RWPE1 (cell line): ENCODE data around the gene SPRR2D.
"Not testable (repeated sequence)": the region's sequence is repeated elsewhere in the genome, so short reads cannot be mapped to it uniquely, and the experiment has no call there.

Experiments
- CTCF ChIA-PET: fragments of 350-600 bp; sonication (Branson Sonifier 250); formaldehyde crosslinking; extraction: SDS; loops from one replicate; lab custom pipeline; 2021; lab: Yijun Ruan, JAX
- POLR2A ChIA-PET: fragments of 400-600 bp; formaldehyde crosslinking; extraction: SDS; loops from one replicate; lab custom pipeline; 2020; ENCODE audit warnings: antibody characterized with exemption; ENCODE audit not compliant: low non-redundant PET; lab: Yijun Ruan, JAX
- DNase-seq: peaks from one replicate; pipeline ENCODE4 v3.0.0; 2012; ENCODE audit warnings: low spot score
- H3K27ac ChIP-seq: fragments of 450-650 bp; 2 replicates; pipeline ENCODE4 v1.5.1; 2017
- TF ChIP-seq, protein P1 (sequence below): fragments of 450-650 bp; conservative IDR thresholded peaks from 2 replicates; pipeline ENCODE4 v1.5.1; 2017; ENCODE audit warnings: low read depth, mild to moderate bottlenecking

The SPRR2D gene

DNA sequence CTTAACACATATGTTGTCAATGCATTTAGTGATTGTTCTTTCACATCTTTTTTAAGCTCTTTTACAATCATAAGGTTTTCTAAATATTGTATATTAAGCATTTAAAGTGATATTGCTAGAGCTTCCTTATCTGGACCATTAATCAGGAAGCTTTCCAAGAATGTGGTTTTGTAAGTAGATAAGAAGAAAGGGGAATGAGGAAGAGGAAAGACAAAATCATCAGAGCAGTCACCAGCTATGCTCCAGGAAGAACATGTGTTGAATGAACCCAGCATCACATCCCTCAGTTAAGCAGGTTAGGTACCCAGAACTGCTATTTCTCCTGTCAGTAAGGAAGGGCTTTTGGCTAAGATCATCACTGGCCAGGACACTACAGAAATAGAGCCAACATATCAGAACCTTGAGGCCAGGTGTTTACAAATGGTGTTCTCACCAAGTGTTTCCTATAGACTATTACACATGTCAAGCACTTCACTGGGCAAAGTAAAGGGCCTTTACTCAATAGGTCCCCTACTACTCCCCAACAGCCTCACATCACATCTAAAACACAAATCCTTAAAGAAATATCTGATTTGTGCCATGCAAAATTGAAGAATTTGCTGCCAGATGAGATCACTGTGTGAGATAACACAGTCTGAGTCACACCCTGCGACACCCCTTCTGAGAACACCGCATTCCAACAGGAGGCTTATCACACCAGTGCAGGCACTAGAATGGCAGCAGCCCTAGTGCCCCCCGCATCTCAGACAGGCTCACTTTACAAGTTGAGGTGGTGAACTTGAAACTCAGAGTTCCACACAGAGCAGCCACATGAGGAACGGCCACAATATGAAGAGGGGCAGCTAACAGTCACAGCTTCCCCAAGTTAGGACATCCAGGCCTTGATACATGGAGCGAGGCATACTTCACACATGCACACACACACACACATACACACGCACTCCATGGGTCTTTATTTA lies 18.2 kb upstream of the SPRR2D start:
- no peak overlapping the region for H3K27ac ChIP-seq
- no peak for DNase-seq
- ChIA-PET CTCF (interaction anchor here (0.5 to 0.8 kb wide), 3 partner anchors 66 to 1365 kb away, joined by 3 to 4 read pairs (median 4); no protein-coding TSS in a partner anchor), POLR2A (no interaction called here)
- TF ChIP-seq, protein P1, sequence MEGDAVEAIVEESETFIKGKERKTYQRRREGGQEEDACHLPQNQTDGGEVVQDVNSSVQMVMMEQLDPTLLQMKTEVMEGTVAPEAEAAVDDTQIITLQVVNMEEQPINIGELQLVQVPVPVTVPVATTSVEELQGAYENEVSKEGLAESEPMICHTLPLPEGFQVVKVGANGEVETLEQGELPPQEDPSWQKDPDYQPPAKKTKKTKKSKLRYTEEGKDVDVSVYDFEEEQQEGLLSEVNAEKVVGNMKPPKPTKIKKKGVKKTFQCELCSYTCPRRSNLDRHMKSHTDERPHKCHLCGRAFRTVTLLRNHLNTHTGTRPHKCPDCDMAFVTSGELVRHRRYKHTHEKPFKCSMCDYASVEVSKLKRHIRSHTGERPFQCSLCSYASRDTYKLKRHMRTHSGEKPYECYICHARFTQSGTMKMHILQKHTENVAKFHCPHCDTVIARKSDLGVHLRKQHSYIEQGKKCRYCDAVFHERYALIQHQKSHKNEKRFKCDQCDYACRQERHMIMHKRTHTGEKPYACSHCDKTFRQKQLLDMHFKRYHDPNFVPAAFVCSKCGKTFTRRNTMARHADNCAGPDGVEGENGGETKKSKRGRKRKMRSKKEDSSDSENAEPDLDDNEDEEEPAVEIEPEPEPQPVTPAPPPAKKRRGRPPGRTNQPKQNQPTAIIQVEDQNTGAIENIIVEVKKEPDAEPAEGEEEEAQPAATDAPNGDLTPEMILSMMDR, result no peak

DNA sequence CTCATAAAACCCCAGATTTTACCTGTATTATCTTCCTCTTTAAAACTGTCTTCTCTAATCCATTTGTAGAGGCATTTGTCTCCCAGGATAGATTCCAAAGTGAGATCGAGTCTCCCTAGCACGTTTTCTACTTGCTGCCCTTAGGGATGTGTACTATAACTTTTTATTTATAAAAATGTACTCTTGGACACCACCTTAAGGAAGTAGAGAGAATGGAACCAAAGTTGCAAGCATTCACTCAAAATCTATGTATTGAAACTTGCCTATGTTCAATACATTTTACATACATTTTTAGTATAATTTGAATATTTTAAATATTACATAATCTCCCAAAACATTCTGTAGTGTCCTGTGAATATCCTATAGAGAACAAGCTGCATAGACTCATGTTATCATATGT lies 17.2 kb upstream of the SPRR2D start:
- no peak for DNase-seq
- ChIA-PET CTCF (interaction anchor here (0.8 kb wide), 1 partner anchor 134 kb away, joined by 4 read pairs; no protein-coding TSS in a partner anchor), POLR2A (no interaction called here)
- TF ChIP-seq, protein P1, result no peak
- H3K27ac ChIP-seq, result no peak overlapping the region

DNA sequence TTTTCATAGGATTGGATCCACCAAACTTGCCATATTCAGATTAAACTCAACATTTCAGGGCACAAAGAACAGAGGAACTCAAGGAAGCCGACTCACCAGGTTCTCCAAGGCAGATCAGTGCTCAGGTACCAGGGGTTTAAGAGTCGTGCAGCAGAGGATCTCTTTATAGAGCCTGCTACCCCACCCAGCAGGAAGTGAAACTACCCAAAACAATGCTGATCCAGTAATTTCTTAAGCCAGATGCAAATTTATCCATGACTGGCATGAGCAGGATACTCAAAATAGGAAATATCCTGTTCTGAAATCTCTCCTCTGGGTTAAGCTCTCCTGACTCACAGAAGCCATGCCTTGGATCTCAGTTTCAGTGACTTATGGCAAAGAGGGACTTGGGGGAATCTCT lies 16.5 kb upstream of the SPRR2D start, which contains the start of gene SPRR2A:
Gene SPRR2A, minus strand, starts transcription at position 138 of the 400 bp plus-strand sequence. CDS start 777 bp downstream, outside the sequence.
- ChIA-PET POLR2A (no interaction called here), CTCF (no interaction called here)
- H3K27ac ChIP-seq, result no peak within 1 kb of the TSS
- DNase-seq, result no peak
- TF ChIP-seq, protein P1, result no peak

DNA sequence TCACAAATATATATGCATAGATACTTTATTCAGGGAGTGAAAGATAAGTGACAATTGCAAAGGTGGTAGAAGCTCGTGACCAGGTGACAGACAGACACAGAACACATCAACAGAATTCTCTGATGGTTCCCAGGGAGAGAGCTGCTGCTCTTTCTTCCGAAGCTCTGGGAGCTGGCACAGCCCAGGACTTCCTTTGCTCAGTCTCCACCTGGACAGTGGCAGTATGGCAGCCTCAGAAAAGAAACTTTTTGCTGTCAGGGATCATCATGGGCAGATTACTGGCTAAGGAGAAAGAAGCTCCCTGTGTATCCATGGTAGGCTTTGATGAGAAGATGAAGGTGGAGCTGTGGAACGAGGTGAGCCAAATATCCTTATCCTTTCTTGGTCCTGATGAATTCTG lies 15.2 kb upstream of the SPRR2D start:
- DNase-seq, CTCF ChIA-PET, H3K27ac ChIP-seq, POLR2A ChIA-PET: not testable (repeated sequence)

DNA sequence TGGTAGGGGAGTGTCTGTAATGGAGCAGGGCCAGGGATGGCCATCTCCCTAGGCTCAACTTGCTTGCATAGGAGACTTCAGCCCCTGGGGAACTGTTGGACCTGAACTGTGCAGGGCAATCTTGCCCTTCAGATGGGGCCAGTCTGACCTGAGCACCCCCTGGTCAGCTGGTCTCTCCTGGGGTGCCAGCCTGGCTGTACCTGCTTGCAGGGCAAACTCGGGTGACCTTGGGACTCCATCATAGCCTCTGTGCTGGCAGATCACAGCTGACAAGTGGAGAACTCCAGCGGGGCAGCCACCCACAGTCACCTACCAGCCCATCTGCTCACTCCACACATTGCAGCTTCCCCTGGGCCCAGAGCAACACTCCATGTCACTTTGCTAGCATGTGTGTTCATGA lies 8.3 kb upstream of the SPRR2D start:
- DNase-seq, result no peak
- TF ChIP-seq, protein P1, result no peak
- CTCF ChIA-PET, result no interaction called here
- POLR2A ChIA-PET, result no interaction called here
- H3K27ac ChIP-seq, result peak overlapping the region; percentile 5; the same call in 1 of the 2 replicates

DNA sequence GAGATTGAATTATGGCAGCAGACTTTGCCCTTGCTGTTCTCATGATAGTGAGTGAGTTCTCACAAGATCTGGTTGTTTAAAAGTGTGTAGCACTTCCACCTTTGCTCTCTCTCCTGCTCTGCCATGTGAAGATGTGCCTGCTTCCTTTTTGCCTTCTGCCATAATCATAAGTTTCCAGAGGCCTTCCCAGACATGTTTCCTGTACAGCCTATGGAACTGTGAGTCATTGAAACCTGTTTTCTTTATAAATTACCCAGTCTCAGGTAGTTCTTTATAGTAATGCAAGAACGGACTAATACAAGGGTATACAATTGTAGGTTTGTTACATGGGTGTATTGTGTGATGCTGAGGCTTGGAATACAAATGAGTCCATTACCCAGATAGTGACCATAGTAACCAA lies 5.7 kb downstream of the SPRR2D start:
- no peak for DNase-seq
- TF ChIP-seq, protein P1, result no peak
- ChIA-PET POLR2A (no interaction called here), CTCF (interaction anchor here (0.7 kb wide), 1 partner anchor 28 kb away, joined by 3 read pairs; no protein-coding TSS in a partner anchor)
- no peak overlapping the region for H3K27ac ChIP-seq
